ENCODE results near the gene ALK. TPM values are rescaled to one million over a fixed set of nuclear protein-coding genes. Genes with fewer than 3 reads are reported as not detected.

The ALK gene
- total RNA-seq, 1 donor from 2014 or later, result not detected

- peaks cover 10% of the 10 kb centered on the region for H3K4me1 Mint-ChIP-seq (ENCODE audit: low read depth)
- H3K4me3 Mint-ChIP-seq (ENCODE audit: low read depth), result no peak overlapping the region
- H3K36me3 Mint-ChIP-seq (ENCODE audit: insufficient read depth), result no peaks in the 10 kb centered on the region
- H3K9me3 Mint-ChIP-seq (ENCODE audit: low read depth), result no peaks in the 10 kb centered on the region
- no peak for DNase-seq (ENCODE audit: low spot score, unreplicated experiment)
- TF ChIP-seq CTCF (IDR thresholded peaks at IDR 0.05; ENCODE audit: unreplicated experiment), result no peak
- peaks cover 15% of the 10 kb centered on the region for H3K27me3 Mint-ChIP-seq
- no peak overlapping the region for H3K27ac Mint-ChIP-seq
Measured at GRCh38 chr2:29423061-29423666, 498.2 kb downstream of the ALK start.

- no peak overlapping the region for H3K27ac Mint-ChIP-seq
- no peaks in the 10 kb centered on the region for H3K9me3 Mint-ChIP-seq (ENCODE audit: low read depth)
- H3K36me3 Mint-ChIP-seq (ENCODE audit: insufficient read depth), result no peaks in the 10 kb centered on the region
- no peak for DNase-seq (ENCODE audit: low spot score, unreplicated experiment)
- peaks cover 10% of the 10 kb centered on the region for H3K4me1 Mint-ChIP-seq (ENCODE audit: low read depth)
- no peak for TF ChIP-seq CTCF (IDR thresholded peaks at IDR 0.05; ENCODE audit: unreplicated experiment)
- H3K27me3 Mint-ChIP-seq, result peaks cover 15% of the 10 kb centered on the region
- no peak overlapping the region for H3K4me3 Mint-ChIP-seq (ENCODE audit: low read depth)
Measured at GRCh38 chr2:29420999-29421782, 500.2 kb downstream of the ALK start.

- H3K27me3 Mint-ChIP-seq, result peaks cover 15% of the 10 kb centered on the region
- no peak for TF ChIP-seq CTCF (IDR thresholded peaks at IDR 0.05; ENCODE audit: unreplicated experiment)
- H3K36me3 Mint-ChIP-seq (ENCODE audit: insufficient read depth), result no peaks in the 10 kb centered on the region
- no peaks in the 10 kb centered on the region for H3K9me3 Mint-ChIP-seq (ENCODE audit: low read depth)
- no peak overlapping the region for H3K4me3 Mint-ChIP-seq (ENCODE audit: low read depth)
- no peak overlapping the region for H3K27ac Mint-ChIP-seq
- H3K4me1 Mint-ChIP-seq (ENCODE audit: low read depth), result peaks cover 10% of the 10 kb centered on the region
- DNase-seq (ENCODE audit: low spot score, unreplicated experiment), result no peak
Measured at GRCh38 chr2:29420464-29420863, 500.9 kb downstream of the ALK start.

- H3K27ac Mint-ChIP-seq, result no peak overlapping the region
- peaks cover 6% of the 10 kb centered on the region for H3K4me1 Mint-ChIP-seq (ENCODE audit: low read depth)
- no peaks in the 10 kb centered on the region for H3K36me3 Mint-ChIP-seq (ENCODE audit: insufficient read depth)
- TF ChIP-seq CTCF (IDR thresholded peaks at IDR 0.05; ENCODE audit: unreplicated experiment), result no peak
- no peaks in the 10 kb centered on the region for H3K9me3 Mint-ChIP-seq (ENCODE audit: low read depth)
- no peak for DNase-seq (ENCODE audit: low spot score, unreplicated experiment)
- H3K27me3 Mint-ChIP-seq, result peaks cover 11% of the 10 kb centered on the region
- no peak overlapping the region for H3K4me3 Mint-ChIP-seq (ENCODE audit: low read depth)
Measured at GRCh38 chr2:29417630-29418029, 503.8 kb downstream of the ALK start.

- no peak overlapping the region for H3K27ac Mint-ChIP-seq
- TF ChIP-seq CTCF (IDR thresholded peaks at IDR 0.05; ENCODE audit: unreplicated experiment), result no peak
- no peaks in the 10 kb centered on the region for H3K9me3 Mint-ChIP-seq (ENCODE audit: low read depth)
- no peak overlapping the region for H3K4me3 Mint-ChIP-seq (ENCODE audit: low read depth)
- H3K4me1 Mint-ChIP-seq (ENCODE audit: low read depth), result no peaks in the 10 kb centered on the region
- peaks cover 8% of the 10 kb centered on the region for H3K27me3 Mint-ChIP-seq
- DNase-seq (ENCODE audit: low spot score, unreplicated experiment), result no peak
- H3K36me3 Mint-ChIP-seq (ENCODE audit: insufficient read depth), result no peaks in the 10 kb centered on the region
Measured at GRCh38 chr2:29412197-29412925, 509.0 kb downstream of the ALK start.
